OCI-LY1 (cell line): ENCODE results near the gene MYBL2.

Source experiments
- H2AFZ ChIP-seq: fragments of 200-600 bp; sonication (generic), shearing (Covaris generic); 2 replicates; pipeline ENCODE4 v1.6.0; 2014; ENCODE audit warnings: antibody characterized with exemption, mild to moderate bottlenecking, low read length
- H3F3A ChIP-seq: fragments of 200-600 bp; sonication (generic), shearing (Covaris generic); 2 replicates; pipeline ENCODE4 v1.6.0; 2014; ENCODE audit warnings: mild to moderate bottlenecking, antibody characterized with exemption, low read length, moderate library complexity; ENCODE audit not compliant: insufficient read depth
- H3K27ac ChIP-seq: fragments of 200-600 bp; sonication (generic); 2 replicates; pipeline ENCODE4 v1.5.1; 2014; ENCODE audit warnings: low read length, mixed run types, mild to moderate bottlenecking, low read depth; ENCODE audit not compliant: poor library complexity, severe bottlenecking
- H3K27me3 ChIP-seq: fragments of 200-600 bp; sonication (generic); 2 replicates; pipeline ENCODE4 v1.6.0; 2014; ENCODE audit warnings: antibody characterized with exemption, mild to moderate bottlenecking, low read length, moderate library complexity; ENCODE audit not compliant: insufficient read depth
- H3K36me3 ChIP-seq: fragments of 200-600 bp; sonication (generic); 2 replicates; pipeline ENCODE4 v1.6.1; 2014; ENCODE audit warnings: mild to moderate bottlenecking, antibody characterized with exemption, low read length, moderate library complexity, mixed read lengths; ENCODE audit not compliant: insufficient read depth
- H3K4me1 ChIP-seq: fragments of 200-600 bp; sonication (generic); 2 replicates; pipeline ENCODE4 v1.5.1; 2014; ENCODE audit warnings: mild to moderate bottlenecking, low read length, moderate library complexity; ENCODE audit not compliant: insufficient read depth, severe bottlenecking
- H3K4me2 ChIP-seq: fragments of 200-600 bp; sonication (generic), shearing (Covaris generic); 2 replicates; pipeline ENCODE4 v1.6.1; 2014; ENCODE audit warnings: low read length
- H3K4me3 ChIP-seq: fragments of 200-600 bp; sonication (generic); 2 replicates; pipeline ENCODE4 v1.5.1; 2014; ENCODE audit warnings: low read length, low read depth, mild to moderate bottlenecking, mixed read lengths; ENCODE audit not compliant: poor library complexity, severe bottlenecking
- H3K79me2 ChIP-seq: fragments of 200-600 bp; shearing (Covaris generic); 2 replicates; pipeline ENCODE4 v1.6.1; 2016; ENCODE audit warnings: mixed run types, low read length, mixed read lengths; ENCODE audit not compliant: insufficient read depth
- H3K9ac ChIP-seq: fragments of 200-600 bp; sonication (generic), shearing (Covaris generic); 2 replicates; pipeline ENCODE4 v1.6.1; 2014; ENCODE audit warnings: mild to moderate bottlenecking, low read length, mixed read lengths
- H3K9me2 ChIP-seq: fragments of 200-600 bp; sonication (generic), shearing (Covaris generic); 2 replicates; pipeline ENCODE4 v1.6.1; 2014; ENCODE audit warnings: low read depth, mild to moderate bottlenecking, low read length, mixed read lengths
- H3K9me3 ChIP-seq: fragments of 200-600 bp; shearing (Covaris generic); 2 replicates; pipeline ENCODE4 v1.6.1; 2014; ENCODE audit warnings: low read length, mixed read lengths
- H4K20me1 ChIP-seq: fragments of 200-600 bp; sonication (generic), shearing (Covaris generic); 2 replicates; pipeline ENCODE4 v1.6.0; 2016; ENCODE audit warnings: mild to moderate bottlenecking, low read length; ENCODE audit not compliant: insufficient read depth
- CTCF ChIP-seq: fragments of 200-600 bp; sonication (generic), shearing (Covaris generic); IDR thresholded peaks from 2 replicates; pipeline ENCODE4 v1.5.1; 2017; ENCODE audit warnings: mild to moderate bottlenecking, antibody characterized with exemption, low read length, moderate library complexity, mixed read lengths
- EZH2 ChIP-seq: fragments of 200-600 bp; sonication (generic), shearing (Covaris generic); IDR thresholded peaks from 2 replicates; pipeline ENCODE4 v1.8.0; 2017; ENCODE audit warnings: borderline replicate concordance, mixed run types, mild to moderate bottlenecking, antibody characterized with exemption, low read length, moderate library complexity, mixed read lengths

MYBL2 gene

GRCh38 chr20:43739148-43739749, 72.3 kb downstream of the MYBL2 start:
- Histone ChIP-seq H3K27me3 (no peaks in the 10 kb centered on the region), H3K9ac (no peak overlapping the region), H2AFZ (no peak overlapping the region), H3K9me3 (no peaks in the 10 kb centered on the region), H3K9me2 (no peaks in the 10 kb centered on the region), H3K79me2 (no peaks in the 10 kb centered on the region), H3K4me2 (no peak overlapping the region), H3K4me3 (no peak overlapping the region), H3F3A (no peaks in the 10 kb centered on the region), H3K36me3 (no peaks in the 10 kb centered on the region), H3K4me1 (peaks cover 38% of the 10 kb centered on the region), H4K20me1 (no peaks in the 10 kb centered on the region), H3K27ac (peak overlapping the region; percentile 35)
- TF ChIP-seq EZH2 (no peak), CTCF (no peak)

- Histone ChIP-seq H3K27ac (no peak overlapping the region), H3K9ac (no peak overlapping the region), H3K4me2 (no peak overlapping the region), H2AFZ (no peak overlapping the region), H3K9me2 (no peaks in the 10 kb centered on the region), H3F3A (no peaks in the 10 kb centered on the region), H3K36me3 (no peaks in the 10 kb centered on the region), H3K27me3 (no peaks in the 10 kb centered on the region), H3K79me2 (no peaks in the 10 kb centered on the region), H3K9me3 (no peaks in the 10 kb centered on the region), H3K4me3 (no peak overlapping the region), H3K4me1 (peaks cover 50% of the 10 kb centered on the region), H4K20me1 (no peaks in the 10 kb centered on the region)
- TF ChIP-seq CTCF (no peak), EZH2 (no peak)
These were observed 73.7 kb downstream of the MYBL2 start for GRCh38 chr20:43740642-43741041.

GRCh38 chr20:43744151-43744611, 77.3 kb downstream of the MYBL2 start:
- Histone ChIP-seq H3K4me1 (peaks cover 60% of the 10 kb centered on the region), H3K4me3 (no peak overlapping the region), H3K9me2 (no peaks in the 10 kb centered on the region), H3F3A (no peaks in the 10 kb centered on the region), H3K9ac (peak overlapping the region; percentile 24; the same call in 1 of the 2 replicates), H3K27ac (peak overlapping the region; percentile 89), H3K79me2 (no peaks in the 10 kb centered on the region), H3K36me3 (no peaks in the 10 kb centered on the region), H2AFZ (no peak overlapping the region), H4K20me1 (no peaks in the 10 kb centered on the region), H3K4me2 (peak overlapping the region; percentile 66; the same call in 1 of the 2 replicates), H3K27me3 (no peaks in the 10 kb centered on the region), H3K9me3 (no peaks in the 10 kb centered on the region)
- TF ChIP-seq EZH2 = no peak
- no peak for TF ChIP-seq CTCF
